Measurements from ENCODE around the gene UBXN4.

The UBXN4 gene

GRCh38 chr2:135815269-135815668, 73.6 kb downstream of the UBXN4 start:
- no peak for DNase-seq

GRCh38 chr2:135817466-135817865, 75.8 kb downstream of the UBXN4 start:
- no peak for DNase-seq

- DNase-seq = no peak
These were observed 76.3 kb downstream of the UBXN4 start for GRCh38 chr2:135817951-135818350.

- DNase-seq = peak; percentile 69
These were observed 77.4 kb downstream of the UBXN4 start for GRCh38 chr2:135818937-135819610.

- peak; percentile 91 for DNase-seq
These were observed 78.5 kb downstream of the UBXN4 start for GRCh38 chr2:135820003-135820618.

GRCh38 chr2:135821190-135821589, 79.5 kb downstream of the UBXN4 start:
- DNase-seq = no peak

DNA sequence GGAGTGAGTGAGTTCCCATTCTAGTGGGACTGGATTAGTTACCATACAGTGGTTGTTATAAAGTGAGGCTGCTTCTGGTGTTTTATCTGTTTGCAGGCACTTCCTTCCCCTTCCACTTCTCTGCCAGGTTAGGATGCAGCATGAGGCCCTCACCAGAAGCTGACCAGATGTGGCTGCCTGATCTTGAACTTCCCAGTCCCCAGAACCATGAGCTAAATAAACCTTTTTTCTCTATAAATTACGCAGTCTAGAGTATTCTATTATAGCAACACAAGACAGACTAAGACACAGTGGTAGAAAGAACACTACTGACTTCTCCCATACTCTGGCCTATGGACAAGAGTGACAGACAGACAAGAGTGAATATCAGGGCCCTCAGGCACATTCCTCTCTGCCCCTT, 81.2 kb downstream of the UBXN4 start:
- DNase-seq = no peak

DNA sequence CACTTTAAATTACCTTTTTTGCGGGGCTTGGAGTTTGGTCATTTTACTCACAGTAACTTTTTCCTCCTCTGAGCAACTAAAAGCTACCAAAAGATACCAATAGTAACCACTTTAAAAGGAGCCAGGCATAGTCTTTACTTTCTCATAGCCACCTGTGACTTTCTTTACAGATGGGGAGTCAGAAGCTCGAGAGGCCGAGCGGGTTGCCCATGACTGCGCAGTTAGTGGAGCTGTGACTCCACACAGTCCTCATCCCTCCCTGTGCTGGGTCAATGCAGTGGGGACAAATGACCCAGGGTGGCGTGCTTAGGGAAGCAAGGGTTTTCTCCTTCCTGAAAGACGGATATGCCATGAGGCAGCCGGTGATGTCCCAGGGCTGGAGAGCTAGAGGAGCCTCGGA, 83.5 kb downstream of the UBXN4 start:
- DNase-seq = no peak

GRCh38 chr2:135825550-135826176, 84.0 kb downstream of the UBXN4 start:
- no peak for DNase-seq

DNA sequence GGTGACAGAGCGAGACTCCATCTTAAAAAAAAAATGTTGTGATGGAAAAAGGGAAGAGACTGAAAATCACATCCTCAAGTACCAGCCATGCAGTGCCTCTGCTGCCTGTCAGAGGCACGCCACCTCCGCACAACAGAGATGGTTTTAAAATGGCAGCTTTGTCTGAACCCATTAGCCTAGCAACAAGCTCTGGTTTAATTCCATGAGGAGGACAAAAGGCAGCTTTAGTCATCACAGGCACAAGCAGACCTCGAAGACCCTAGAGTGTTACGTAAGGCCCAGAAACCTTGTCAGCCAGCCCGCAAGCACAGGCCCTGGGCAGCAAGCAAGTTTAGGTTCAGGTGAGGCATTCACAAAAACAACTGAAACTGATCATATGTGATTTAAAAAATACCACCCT, 84.9 kb downstream of the UBXN4 start:
- DNase-seq = no peak

GRCh38 chr2:135829378-135830135, 87.9 kb downstream of the UBXN4 start:
- no peak for DNase-seq

DNA sequence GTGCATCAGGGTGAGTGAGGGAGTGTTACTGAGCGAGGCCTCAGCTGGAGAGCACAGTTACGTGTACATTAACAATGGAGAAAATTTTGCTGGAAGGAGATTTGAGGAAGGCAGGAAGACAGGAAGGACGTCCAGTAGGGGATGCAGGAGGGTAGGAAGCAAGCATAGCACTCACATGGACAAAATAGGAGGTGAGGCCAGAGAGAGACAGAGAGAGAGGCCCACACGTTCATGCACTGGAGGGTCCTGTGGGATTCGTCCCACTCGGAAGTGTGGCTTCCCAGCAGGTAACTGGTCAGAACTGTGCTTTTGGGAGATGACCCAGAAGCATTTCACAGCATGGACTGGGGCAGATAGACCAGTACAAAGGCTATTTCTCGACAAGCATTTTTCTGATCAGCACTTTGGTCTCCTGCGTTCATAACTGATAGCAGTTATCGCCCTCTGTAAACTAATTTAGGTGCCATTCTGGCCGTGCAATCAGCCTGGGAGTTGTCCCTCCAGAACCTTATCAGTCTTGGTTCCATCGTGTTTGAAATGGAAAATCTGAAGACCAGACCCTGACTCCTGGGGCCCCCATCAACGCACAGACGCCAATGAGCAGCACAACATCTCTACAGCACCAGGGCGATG, 89.6 kb downstream of the UBXN4 start:
- no peak for DNase-seq

DNA sequence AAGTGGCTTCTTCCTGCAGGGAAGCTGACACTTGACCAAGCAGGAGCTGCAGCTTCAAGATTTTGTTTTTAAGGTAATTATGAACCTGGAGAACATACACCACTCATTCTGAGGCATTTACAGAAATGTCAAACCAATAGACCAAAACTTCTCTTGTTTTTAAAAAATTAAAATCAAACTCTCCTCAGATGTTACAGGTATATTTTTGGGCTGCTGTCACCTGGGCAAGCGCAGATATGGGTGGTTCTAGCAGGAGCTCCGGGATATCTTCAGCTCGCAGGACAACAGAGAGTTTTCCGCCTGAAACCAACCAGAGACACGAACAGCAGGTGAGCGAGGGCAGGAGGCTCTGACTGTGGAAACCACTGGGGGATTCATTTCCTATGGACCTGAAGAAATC, 91.2 kb downstream of the UBXN4 start:
- no peak for DNase-seq

Measured in stimulated activated CD8-positive, alpha-beta memory T cell treated with anti-CD3 and anti-CD28 coated beads, Interleukin-4, amount 100 ng/mL, for 48 hours (primary cell).